ENCODE results near the gene ADPRM.

The ADPRM gene

GRCh38 chr17:10754109-10754508 lies 56.7 kb downstream of the ADPRM start:
- CTCF ChIA-PET, result no interaction called here

GRCh38 chr17:10754861-10755591 lies 57.6 kb downstream of the ADPRM start:
- TF ChIP-seq CTCF (IDR thresholded peaks at IDR 0.05; ENCODE audit: insufficient read depth, low read length, missing control alignments), result no peak
- CTCF ChIA-PET, result interaction anchor here (1.3 kb wide), 2 partner anchors 18 to 109 kb away, joined by 3 to 6 read pairs; no protein-coding TSS in a partner anchor
- POLR2A ChIA-PET, result no interaction called here
- no peak overlapping the region for H3K4me3 ChIP-seq (ENCODE audit: low read depth, low read length)
- no peak for DNase-seq (ENCODE audit: low read depth, low spot score)

More at GRCh38 chr17:10754109-10754508, 56.7 kb downstream of the ADPRM start:
- POLR2A ChIA-PET, result no interaction called here
- H3K4me3 ChIP-seq (ENCODE audit: low read depth, low read length), result no peak overlapping the region
- no peak for DNase-seq (ENCODE audit: low read depth, low spot score)
- TF ChIP-seq CTCF (IDR thresholded peaks at IDR 0.05; ENCODE audit: insufficient read depth, low read length, missing control alignments), result peak; percentile 29

GRCh38 chr17:10755592-10756127 lies 58.3 kb downstream of the ADPRM start:
- CTCF ChIA-PET, result interaction anchor here (1.3 kb wide), 2 partner anchors 19 to 109 kb away, joined by 3 to 6 read pairs; no protein-coding TSS in a partner anchor
- TF ChIP-seq CTCF (IDR thresholded peaks at IDR 0.05; ENCODE audit: insufficient read depth, low read length, missing control alignments), result no peak
- H3K4me3 ChIP-seq (ENCODE audit: low read depth, low read length), result no peak overlapping the region
- POLR2A ChIA-PET, result no interaction called here
- no peak for DNase-seq (ENCODE audit: low read depth, low spot score)

GRCh38 chr17:10756185-10756584 lies 58.8 kb downstream of the ADPRM start:
- ChIA-PET POLR2A (no interaction called here), CTCF (no interaction called here)
- H3K4me3 ChIP-seq (ENCODE audit: low read depth, low read length), result no peak overlapping the region
- TF ChIP-seq CTCF (IDR thresholded peaks at IDR 0.05; ENCODE audit: insufficient read depth, low read length, missing control alignments), result no peak
- no peak for DNase-seq (ENCODE audit: low read depth, low spot score)

- ChIA-PET POLR2A (no interaction called here), CTCF (no interaction called here)
- DNase-seq (ENCODE audit: low read depth, low spot score), result no peak
- H3K4me3 ChIP-seq (ENCODE audit: low read depth, low read length), result no peak overlapping the region
- TF ChIP-seq CTCF (IDR thresholded peaks at IDR 0.05; ENCODE audit: insufficient read depth, low read length, missing control alignments), result no peak
These were observed 59.2 kb downstream of the ADPRM start for GRCh38 chr17:10756619-10757018.

GRCh38 chr17:10757067-10757466 lies 59.7 kb downstream of the ADPRM start:
- no peak overlapping the region for H3K4me3 ChIP-seq (ENCODE audit: low read depth, low read length)
- POLR2A ChIA-PET, result no interaction called here
- no peak for DNase-seq (ENCODE audit: low read depth, low spot score)
- no peak for TF ChIP-seq CTCF (IDR thresholded peaks at IDR 0.05; ENCODE audit: insufficient read depth, low read length, missing control alignments)
- CTCF ChIA-PET, result no interaction called here
